GM12878 (cell line): ENCODE results near the gene SLC24A3.

ENCODE experiments used
- EZH2 ChIP-seq: IDR thresholded peaks from 2 replicates; pipeline ENCODE4 v1.6.1; 2012; ENCODE audit warnings: low read depth, mild to moderate bottlenecking, control low read depth, inconsistent platforms, low read length, borderline replicate concordance; ENCODE audit not compliant: control insufficient read depth
- NFIC ChIP-seq: IDR thresholded peaks from 2 replicates; pipeline ENCODE4 v1.6.1; 2012; ENCODE audit warnings: low read depth, mild to moderate bottlenecking, inconsistent platforms, low read length, moderate library complexity
- SREBF1 ChIP-seq: IDR thresholded peaks from 2 replicates; pipeline ENCODE4 v1.6.1; 2012; ENCODE audit warnings: mild to moderate bottlenecking, low read length

- TF ChIP-seq NFIC (no peak), SREBF1 (no peak), EZH2 (no peak)
These were observed 108.7 kb downstream of the SLC24A3 start for GRCh38 chr20:19321176-19321575.
